ENCODE measurements around the gene FGD4. TPM values are rescaled to one million over a fixed set of nuclear protein-coding genes. Genes with fewer than 3 reads are reported as not detected.

The FGD4 gene
- total RNA-seq, 3 donors from 2014 or later = 50.5 to 57.8 (median 56.3) TPM

- H3K36me3 ChIP-seq = no peaks in the 10 kb centered on the region
- H3K27ac ChIP-seq = no peak overlapping the region
- TF ChIP-seq POLR2AphosphoS5 (IDR thresholded peaks at IDR 0.05) (no peak), POLR2A (IDR thresholded peaks at IDR 0.05) (no peak), CTCF (IDR thresholded peaks at IDR 0.05) (no peak)
- H3K4me3 ChIP-seq = no peak overlapping the region
- no peak for DNase-seq (ENCODE audit: low spot score in 2 of 2)
- intact Hi-C loops (cut with DNase I; ENCODE audit: low total_unique reads) = no loop called here
- no peaks in the 10 kb centered on the region for H3K27me3 ChIP-seq
- no peaks in the 10 kb centered on the region for H3K9me3 ChIP-seq
- no peaks in the 10 kb centered on the region for H3K4me1 ChIP-seq
Measured at GRCh38 chr12:32497864-32498263, 98.5 kb downstream of the FGD4 start.

- intact Hi-C loops (cut with DNase I; ENCODE audit: low total_unique reads) = no loop called here
- Histone ChIP-seq H3K4me3 (no peak overlapping the region), H3K27me3 (no peaks in the 10 kb centered on the region), H3K36me3 (no peaks in the 10 kb centered on the region), H3K9me3 (no peaks in the 10 kb centered on the region), H3K27ac (no peak overlapping the region), H3K4me1 (no peaks in the 10 kb centered on the region)
- DNase-seq (ENCODE audit: low spot score in 2 of 2) = no peak
- TF ChIP-seq POLR2A (IDR thresholded peaks at IDR 0.05) (no peak), CTCF (IDR thresholded peaks at IDR 0.05) (no peak), POLR2AphosphoS5 (IDR thresholded peaks at IDR 0.05) (no peak)
Measured at GRCh38 chr12:32499048-32499447, 99.7 kb downstream of the FGD4 start.

GRCh38 chr12:32501835-32502333 is 102.5 kb downstream of the FGD4 start:
- H3K4me3 ChIP-seq = peak overlapping the region; percentile 4 to 54 (median 26)
- TF ChIP-seq POLR2AphosphoS5 (IDR thresholded peaks at IDR 0.05) (no peak), POLR2A (IDR thresholded peaks at IDR 0.05) (no peak), CTCF (IDR thresholded peaks at IDR 0.05) (no peak)
- H3K36me3 ChIP-seq = no peaks in the 10 kb centered on the region
- no peaks in the 10 kb centered on the region for H3K9me3 ChIP-seq
- no peaks in the 10 kb centered on the region for H3K27me3 ChIP-seq
- intact Hi-C loops (cut with DNase I; ENCODE audit: low total_unique reads) = no loop called here
- H3K4me1 ChIP-seq = no peaks in the 10 kb centered on the region
- no peak for DNase-seq (ENCODE audit: low spot score in 2 of 2)
- H3K27ac ChIP-seq = peak overlapping the region; percentile 67 to 79

GRCh38 chr12:32502693-32503502 is 103.5 kb downstream of the FGD4 start:
- TF ChIP-seq CTCF (IDR thresholded peaks at IDR 0.05) (no peak), POLR2AphosphoS5 (IDR thresholded peaks at IDR 0.05) (peak in 2 of 3 donors; percentile 49 to 53)
- H3K36me3 ChIP-seq = no peaks in the 10 kb centered on the region
- no peaks in the 10 kb centered on the region for H3K27me3 ChIP-seq
- peak in 1 of 2 donors; percentile 34 for DNase-seq (ENCODE audit: low spot score in 2 of 2)
- intact Hi-C loops (cut with DNase I; ENCODE audit: low total_unique reads) = no loop called here
- no peaks in the 10 kb centered on the region for H3K9me3 ChIP-seq
- H3K4me1 ChIP-seq = no peaks in the 10 kb centered on the region
- H3K4me3 ChIP-seq = peak overlapping the region; percentile 4 to 54 (median 26)
- peak overlapping the region; percentile 67 to 79 for H3K27ac ChIP-seq

GRCh38 chr12:32503730-32504129 is 104.4 kb downstream of the FGD4 start:
- no peaks in the 10 kb centered on the region for H3K4me1 ChIP-seq
- no peaks in the 10 kb centered on the region for H3K36me3 ChIP-seq
- peak overlapping the region in 1 of 2 donors; percentile 67 for H3K27ac ChIP-seq
- no peaks in the 10 kb centered on the region for H3K9me3 ChIP-seq
- DNase-seq (ENCODE audit: low spot score in 2 of 2) = no peak
- TF ChIP-seq POLR2AphosphoS5 (IDR thresholded peaks at IDR 0.05) (no peak), CTCF (IDR thresholded peaks at IDR 0.05) (no peak), POLR2A (IDR thresholded peaks at IDR 0.05) (no peak)
- H3K4me3 ChIP-seq = no peak overlapping the region
- H3K27me3 ChIP-seq = no peaks in the 10 kb centered on the region
- intact Hi-C loops (cut with DNase I; ENCODE audit: low total_unique reads) = no loop called here
